Astrocyte (in vitro differentiated cells and primary cell): ENCODE measurements around the gene OAS3. TPM values are rescaled to one million over a fixed set of nuclear protein-coding genes. Genes with fewer than 3 reads are reported as not detected.

Experiments
- DNase-seq: peaks from one replicate; pipeline ENCODE4 v3.0.0-alpha.2; 2010; ENCODE audit warnings: low read depth
- FAIRE-seq: peaks from 2 replicates; lab custom pipeline; 2011; peaks lifted over from hg19 to GRCh38; lab: Jason Lieb, UNC
- H2AFZ ChIP-seq: 2 replicates; pipeline ENCODE4 v1.6.0; 2012; ENCODE audit warnings: low read depth, low read length, inconsistent platforms
- H3K27ac ChIP-seq: 2 replicates; pipeline ENCODE4 v1.5.1; 2011; ENCODE audit warnings: low read depth, low read length, inconsistent platforms
- H3K27me3 ChIP-seq: 2 replicates; pipeline ENCODE4 v1.6.0; 2011; ENCODE audit warnings: low read length, inconsistent platforms; ENCODE audit not compliant: insufficient read depth
- H3K36me3 ChIP-seq: 2 replicates; pipeline ENCODE4 v1.5.1; 2011; ENCODE audit warnings: low read length, inconsistent platforms; ENCODE audit not compliant: insufficient read depth
- H3K4me1 ChIP-seq: 2 replicates; pipeline ENCODE4 v1.5.1; 2011; ENCODE audit warnings: low read length, inconsistent platforms; ENCODE audit not compliant: insufficient read depth
- H3K4me2 ChIP-seq: 2 replicates; pipeline ENCODE4 v1.6.0; 2012; ENCODE audit warnings: low read length, inconsistent platforms
- H3K4me3 ChIP-seq: 2 replicates; pipeline ENCODE4 v1.5.1; 2011; ENCODE audit warnings: low read depth, mild to moderate bottlenecking, low read length, inconsistent platforms; ENCODE audit not compliant: insufficient read depth
- H3K79me2 ChIP-seq: 2 replicates; pipeline ENCODE4 v1.6.0; 2012; ENCODE audit warnings: mild to moderate bottlenecking, low read length, inconsistent platforms; ENCODE audit not compliant: insufficient read depth
- H3K9ac ChIP-seq: 2 replicates; pipeline ENCODE4 v1.6.0; 2012; ENCODE audit warnings: mild to moderate bottlenecking, low read length, inconsistent platforms
- H3K9me3 ChIP-seq: 2 replicates; pipeline ENCODE4 v1.5.1; 2012; ENCODE audit warnings: low read depth, mild to moderate bottlenecking, low read length, inconsistent platforms; ENCODE audit not compliant: insufficient read depth
- H4K20me1 ChIP-seq: 2 replicates; pipeline ENCODE4 v1.6.0; 2012; ENCODE audit warnings: low read length, inconsistent platforms; ENCODE audit not compliant: insufficient read depth
- H3K27ac Mint-ChIP-seq: one replicate; pipeline ENCODE4 v1.8.0; 2021; ENCODE audit warnings: mild to moderate bottlenecking, mixed read lengths; ENCODE audit not compliant: unreplicated experiment
- H3K27me3 Mint-ChIP-seq: one replicate; pipeline ENCODE4 v1.8.0; 2021; ENCODE audit warnings: low read depth, mixed read lengths; ENCODE audit not compliant: unreplicated experiment
- H3K36me3 Mint-ChIP-seq: one replicate; pipeline ENCODE4 v1.8.0; 2021; ENCODE audit warnings: low read depth, mixed read lengths; ENCODE audit not compliant: unreplicated experiment
- H3K4me1 Mint-ChIP-seq: one replicate; pipeline ENCODE4 v1.8.0; 2021; ENCODE audit warnings: low read depth, mixed read lengths; ENCODE audit not compliant: unreplicated experiment
- H3K4me3 Mint-ChIP-seq: one replicate; pipeline ENCODE4 v1.8.0; 2021; ENCODE audit warnings: mild to moderate bottlenecking, moderate library complexity, mixed read lengths; ENCODE audit not compliant: unreplicated experiment
- H3K9me3 Mint-ChIP-seq: one replicate; pipeline ENCODE4 v1.8.0; 2021; ENCODE audit warnings: mild to moderate bottlenecking, mixed read lengths; ENCODE audit not compliant: unreplicated experiment
- CTCF ChIP-seq: IDR thresholded peaks from 2 replicates; pipeline ENCODE4 v1.5.1; 2011; ENCODE audit warnings: low read depth, mild to moderate bottlenecking, inconsistent platforms, low read length, moderate library complexity; ENCODE audit not compliant: insufficient read depth
- EZH2 ChIP-seq: IDR thresholded peaks from 2 replicates; pipeline ENCODE4 v1.6.1; 2012; ENCODE audit warnings: mild to moderate bottlenecking, low read length, inconsistent platforms; ENCODE audit not compliant: insufficient read depth
- total RNA-seq: library from RNA; stranded (reverse); gene quantifications from 2 replicates; pipeline ENCODE4 v1.2.1, GENCODE V29; 2021

OAS3 gene
- total RNA-seq, 1 donor from 2014 or later, result 33.8 TPM

GRCh38 chr12:112980491-112981158 lies 42.4 kb downstream of the OAS3 start:
- Mint-ChIP-seq H3K36me3 (peaks cover 7% of the 10 kb centered on the region), H3K27ac (no peak overlapping the region), H3K4me3 (peak overlapping the region; percentile 82), H3K9me3 (peaks cover 22% of the 10 kb centered on the region), H3K4me1 (peaks cover 2% of the 10 kb centered on the region), H3K27me3 (no peaks in the 10 kb centered on the region)
- H4K20me1 ChIP-seq, result no peaks in the 10 kb centered on the region
- H3K9me3 ChIP-seq, result no peaks in the 10 kb centered on the region
- H3K4me1 ChIP-seq, result no peaks in the 10 kb centered on the region
- H3K27me3 ChIP-seq, result no peaks in the 10 kb centered on the region
- FAIRE-seq (no peak), DNase-seq (no peak)
- H3K27ac ChIP-seq, result no peak overlapping the region
- H3K79me2 ChIP-seq, result no peaks in the 10 kb centered on the region
- no peak overlapping the region for H3K9ac ChIP-seq
- H3K36me3 ChIP-seq, result no peaks in the 10 kb centered on the region
- no peak for TF ChIP-seq EZH2
- TF ChIP-seq CTCF, result no peak
- no peak overlapping the region for H3K4me3 ChIP-seq
- H2AFZ ChIP-seq, result no peak overlapping the region
- H3K4me2 ChIP-seq, result no peak overlapping the region

GRCh38 chr12:112985642-112986290 lies 47.5 kb downstream of the OAS3 start:
- Histone ChIP-seq H3K9me3 (no peaks in the 10 kb centered on the region), H2AFZ (no peak overlapping the region), H3K4me3 (no peak overlapping the region), H4K20me1 (no peaks in the 10 kb centered on the region), H3K4me2 (no peak overlapping the region), H3K4me1 (no peaks in the 10 kb centered on the region), H3K79me2 (no peaks in the 10 kb centered on the region), H3K27ac (no peak overlapping the region), H3K27me3 (peaks cover 14% of the 10 kb centered on the region), H3K36me3 (no peaks in the 10 kb centered on the region), H3K9ac (no peak overlapping the region)
- no peak overlapping the region for H3K4me3 Mint-ChIP-seq
- FAIRE-seq (no peak), DNase-seq (no peak)
- H3K9me3 Mint-ChIP-seq, result peaks cover 26% of the 10 kb centered on the region
- peaks cover 2% of the 10 kb centered on the region for H3K27me3 Mint-ChIP-seq
- peak overlapping the region; percentile 67 for H3K27ac Mint-ChIP-seq
- peaks cover 5% of the 10 kb centered on the region for H3K4me1 Mint-ChIP-seq
- H3K36me3 Mint-ChIP-seq, result peaks cover 37% of the 10 kb centered on the region
- TF ChIP-seq EZH2 (no peak), CTCF (no peak)
